Keratinocyte (primary cell): ENCODE measurements around the gene ZBTB40. TPM values are rescaled to one million over a fixed set of nuclear protein-coding genes. Genes with fewer than 3 reads are reported as not detected.

Experiments
- DNase-seq: peaks from one replicate; pipeline ENCODE4 v3.0.0-alpha.2; 2011; ENCODE audit warnings: low read depth, missing footprints, low spot score
- FAIRE-seq: peaks from 2 replicates; lab custom pipeline; 2011; peaks lifted over from hg19 to GRCh38; lab: Jason Lieb, UNC
- H2AFZ ChIP-seq: 2 replicates; pipeline ENCODE4 v1.6.0; 2012; ENCODE audit warnings: low read length, control low read depth, inconsistent platforms; ENCODE audit not compliant: control insufficient read depth
- H3K27ac ChIP-seq: 2 replicates; pipeline ENCODE4 v1.5.1; 2011; ENCODE audit warnings: low read length; ENCODE audit not compliant: control insufficient read depth, insufficient read depth
- H3K27me3 ChIP-seq: 3 replicates; pipeline ENCODE4 v1.6.0; 2011; ENCODE audit warnings: low read length; ENCODE audit not compliant: control insufficient read depth, insufficient read depth; ENCODE audit errors: extremely low read depth
- H3K36me3 ChIP-seq, 2 experiments: 2 replicates in 1 of 2; 3 replicates in 1 of 2; pipeline ENCODE4 v1.5.1; 2011; ENCODE audit warnings: low read length in 2 of 2, mild to moderate bottlenecking in 1 of 2; ENCODE audit not compliant: control insufficient read depth in 2 of 2, insufficient read depth in 2 of 2; ENCODE audit errors: extremely low read depth in 1 of 2
- H3K4me1 ChIP-seq: 3 replicates; pipeline ENCODE4 v1.5.1; 2011; ENCODE audit warnings: low read length; ENCODE audit not compliant: control insufficient read depth, insufficient read depth; ENCODE audit errors: extremely low read depth
- H3K4me2 ChIP-seq: 3 replicates; pipeline ENCODE4 v1.6.0; 2011; ENCODE audit warnings: low read depth, low read length; ENCODE audit not compliant: control insufficient read depth, insufficient read depth; ENCODE audit errors: extremely low read depth
- H3K4me3 ChIP-seq, 3 experiments: fragments of 200-600 bp in 1 of 3; sonication (generic) in 1 of 3; 2 replicates in 2 of 3; 3 replicates in 1 of 3; pipeline ENCODE4 v1.5.1; 2011 to 2016; ENCODE audit warnings: low read length in 3 of 3, mild to moderate bottlenecking in 3 of 3, control low read depth in 2 of 3, inconsistent platforms in 1 of 3, low read depth in 1 of 3, mixed read lengths in 1 of 3, mixed run types in 1 of 3, moderate library complexity in 1 of 3; ENCODE audit not compliant: control insufficient read depth in 2 of 3, insufficient read depth in 2 of 3; ENCODE audit errors: extremely low read depth in 1 of 3
- H3K79me2 ChIP-seq: 2 replicates; pipeline ENCODE4 v1.6.0; 2012; ENCODE audit warnings: low read length; ENCODE audit not compliant: control insufficient read depth, insufficient read depth
- H3K9ac ChIP-seq: 3 replicates; pipeline ENCODE4 v1.6.0; 2011; ENCODE audit warnings: low read length; ENCODE audit not compliant: control insufficient read depth, insufficient read depth; ENCODE audit errors: extremely low read depth
- H3K9me1 ChIP-seq: 3 replicates; pipeline ENCODE4 v1.6.0; 2011; ENCODE audit warnings: low read length; ENCODE audit not compliant: control insufficient read depth, insufficient read depth; ENCODE audit errors: extremely low read depth
- H3K9me3 ChIP-seq: 2 replicates; pipeline ENCODE4 v1.5.1; 2012; ENCODE audit warnings: low read depth, low read length; ENCODE audit not compliant: control insufficient read depth
- H4K20me1 ChIP-seq: 3 replicates; pipeline ENCODE4 v1.6.0; 2011; ENCODE audit warnings: low read length; ENCODE audit not compliant: control insufficient read depth, insufficient read depth; ENCODE audit errors: extremely low read depth
- EZH2 ChIP-seq: IDR thresholded peaks from one replicate; pipeline ENCODE4 v1.6.1; 2012; ENCODE audit warnings: inconsistent platforms, mild to moderate bottlenecking, low read length, moderate library complexity
- dilution Hi-C: fragments of 300-500 bp; cut with MboI; formaldehyde crosslinking; loops from one replicate; pipeline ENCODE4 v1.7.0; 2020; ENCODE audit warnings: low sequenced_read_pairs; ENCODE audit not compliant: extremely low pct_ligation_motif_present
- polyA plus RNA-seq, 5 experiments: library from polyadenylated mRNA; depleted of rRNA in 3 of 5; stranded (reverse) in 3 of 5; stranded (forward) in 1 of 5; unstranded in 1 of 5; fragments of >200 nt; gene quantifications; 1 replicate in 1 of 5; 2 replicates in 3 of 5; 3 replicates in 1 of 5; pipeline versions ENCODE4 v1.2.1 to v1.2.3, GENCODE V29; 2011 to 2012; ENCODE audit warnings: missing spikeins in 2 of 5, low read depth in 1 of 5, low replicate concordance in 1 of 5
- TF ChIP-seq, protein P1 (sequence below), 3 experiments: IDR thresholded peaks in 1 of 3; conservative IDR thresholded peaks in 1 of 3; optimal IDR thresholded peaks in 1 of 3; 2 replicates in 2 of 3; 3 replicates in 1 of 3; pipeline versions ENCODE3 to v1.5.1; 2011; ENCODE audit warnings: low read length in 3 of 3, mild to moderate bottlenecking in 3 of 3, moderate library complexity in 2 of 3, control low read depth in 1 of 3, inconsistent platforms in 1 of 3; ENCODE audit not compliant: insufficient read depth in 2 of 3; ENCODE audit errors: extremely low read depth in 1 of 3

ZBTB40 gene
- polyA plus RNA-seq, 1 donor (not counting 4 experiments of a cell fraction or from before 2014, with no cell fraction given), result 5.0 TPM

DNA sequence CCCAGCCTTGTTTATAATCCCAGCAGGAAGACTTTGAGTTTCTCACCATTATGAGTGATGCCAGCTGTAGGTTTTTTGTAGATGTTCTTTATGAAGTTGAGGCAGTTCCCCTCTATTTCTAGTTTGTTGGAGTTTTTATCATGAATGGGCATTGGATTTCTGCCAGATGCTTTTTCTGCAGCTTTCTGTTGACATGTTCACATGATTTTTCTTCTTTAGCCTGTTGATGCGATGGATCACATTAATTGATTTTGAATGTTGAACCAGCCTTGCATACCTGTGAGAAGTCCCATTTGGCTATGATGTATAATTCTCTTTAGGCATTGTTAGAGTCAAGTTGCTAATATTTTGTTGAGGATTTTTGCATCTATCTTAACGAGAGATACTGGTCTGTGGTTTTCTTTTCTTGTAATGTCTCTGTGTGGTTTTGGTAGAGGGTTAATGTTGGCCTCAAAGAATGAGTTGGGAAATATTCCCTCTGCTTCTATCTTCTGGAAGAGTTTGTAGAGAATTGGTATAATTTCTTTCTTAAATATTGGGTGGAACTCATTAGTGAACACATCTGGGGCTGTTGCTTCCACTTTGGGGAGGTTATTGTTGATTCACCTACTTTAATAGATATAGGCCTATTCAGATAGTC lies 33.2 kb downstream of the ZBTB40 start:
- H3K4me1 ChIP-seq, result no peaks in the 10 kb centered on the region
- H2AFZ ChIP-seq, result no peak overlapping the region
- no peak for TF ChIP-seq EZH2
- TF ChIP-seq, protein P1, sequence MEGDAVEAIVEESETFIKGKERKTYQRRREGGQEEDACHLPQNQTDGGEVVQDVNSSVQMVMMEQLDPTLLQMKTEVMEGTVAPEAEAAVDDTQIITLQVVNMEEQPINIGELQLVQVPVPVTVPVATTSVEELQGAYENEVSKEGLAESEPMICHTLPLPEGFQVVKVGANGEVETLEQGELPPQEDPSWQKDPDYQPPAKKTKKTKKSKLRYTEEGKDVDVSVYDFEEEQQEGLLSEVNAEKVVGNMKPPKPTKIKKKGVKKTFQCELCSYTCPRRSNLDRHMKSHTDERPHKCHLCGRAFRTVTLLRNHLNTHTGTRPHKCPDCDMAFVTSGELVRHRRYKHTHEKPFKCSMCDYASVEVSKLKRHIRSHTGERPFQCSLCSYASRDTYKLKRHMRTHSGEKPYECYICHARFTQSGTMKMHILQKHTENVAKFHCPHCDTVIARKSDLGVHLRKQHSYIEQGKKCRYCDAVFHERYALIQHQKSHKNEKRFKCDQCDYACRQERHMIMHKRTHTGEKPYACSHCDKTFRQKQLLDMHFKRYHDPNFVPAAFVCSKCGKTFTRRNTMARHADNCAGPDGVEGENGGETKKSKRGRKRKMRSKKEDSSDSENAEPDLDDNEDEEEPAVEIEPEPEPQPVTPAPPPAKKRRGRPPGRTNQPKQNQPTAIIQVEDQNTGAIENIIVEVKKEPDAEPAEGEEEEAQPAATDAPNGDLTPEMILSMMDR (optimal IDR thresholded peaks at IDR 0.05 in 1 of 3, IDR thresholded peaks at IDR 0.05 in 1 of 3, conservative IDR thresholded peaks at IDR 0.05 in 1 of 3; ENCODE audit: extremely low read depth in 1 of 3, insufficient read depth in 2 of 3, low read length in 3 of 3), result no peak
- DNase-seq (no peak), FAIRE-seq (no peak)
- no peaks in the 10 kb centered on the region for H3K27me3 ChIP-seq
- peaks cover 12% of the 10 kb centered on the region for H3K79me2 ChIP-seq
- H3K36me3 ChIP-seq, result no peaks in the 10 kb centered on the region
- dilution Hi-C loops, result no loop called here
- H3K4me2 ChIP-seq, result no peak overlapping the region
- H3K9ac ChIP-seq, result no peak overlapping the region
- H4K20me1 ChIP-seq, result no peaks in the 10 kb centered on the region
- no peaks in the 10 kb centered on the region for H3K9me1 ChIP-seq
- H3K27ac ChIP-seq, result no peak overlapping the region
- no peak overlapping the region for H3K4me3 ChIP-seq
- no peaks in the 10 kb centered on the region for H3K9me3 ChIP-seq

DNA sequence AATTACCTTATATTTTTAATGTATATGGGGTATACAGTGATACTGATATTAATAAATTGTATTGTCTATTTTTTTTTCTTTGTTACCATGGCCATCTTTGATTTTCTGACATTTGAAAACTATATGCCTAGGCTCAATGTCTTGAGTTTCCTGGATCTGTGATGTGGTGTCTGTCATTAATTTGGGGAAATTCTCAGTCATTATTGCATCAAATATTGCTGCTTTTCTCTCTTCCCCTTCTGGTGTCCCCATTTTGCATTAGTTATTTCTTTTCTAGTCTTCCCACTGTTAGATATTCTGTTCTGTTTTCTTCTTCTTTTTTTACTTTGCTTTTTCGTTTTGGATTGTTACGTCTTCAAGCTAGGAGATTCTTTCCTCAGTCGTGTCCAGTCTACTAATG lies 33.8 kb downstream of the ZBTB40 start:
- no peaks in the 10 kb centered on the region for H3K9me1 ChIP-seq
- peaks cover 12% of the 10 kb centered on the region for H3K79me2 ChIP-seq
- H2AFZ ChIP-seq, result no peak overlapping the region
- H3K36me3 ChIP-seq, result peaks cover 3% of the 10 kb centered on the region in 2 experiments
- dilution Hi-C loops, result no loop called here
- H4K20me1 ChIP-seq, result no peaks in the 10 kb centered on the region
- no peak for FAIRE-seq
- no peak for DNase-seq
- no peak overlapping the region for H3K4me3 ChIP-seq
- no peaks in the 10 kb centered on the region for H3K9me3 ChIP-seq
- no peak for TF ChIP-seq EZH2
- TF ChIP-seq, protein P1 (optimal IDR thresholded peaks at IDR 0.05 in 1 of 3, IDR thresholded peaks at IDR 0.05 in 1 of 3, conservative IDR thresholded peaks at IDR 0.05 in 1 of 3; ENCODE audit: extremely low read depth in 1 of 3, insufficient read depth in 2 of 3, low read length in 3 of 3), result no peak
- no peak overlapping the region for H3K9ac ChIP-seq
- no peak overlapping the region for H3K27ac ChIP-seq
- no peak overlapping the region for H3K4me2 ChIP-seq
- H3K27me3 ChIP-seq, result no peaks in the 10 kb centered on the region
- H3K4me1 ChIP-seq, result no peaks in the 10 kb centered on the region
